Measurements from ENCODE around the gene IL23A. TPM values are rescaled to one million over a fixed set of nuclear protein-coding genes. Genes with fewer than 3 reads are reported as not detected.

The IL23A gene
- total and polyA plus RNA-seq, 2 of the 13 experiments (the other 11 are each of a cell fraction or from before 2014, with no cell fraction given): 0.33 to 0.35 TPM

- TF ChIP-seq TBL1XR1 (IDR thresholded peaks at IDR 0.05; ENCODE audit: borderline replicate concordance, low read length, partially characterized antibody): peak; percentile 52
- no peak for TF ChIP-seq SRSF9 (IDR thresholded peaks at IDR 0.05; ENCODE audit: borderline replicate concordance, insufficient read depth, low read depth, low read length, poor library complexity, severe bottlenecking)
- no peak for TF ChIP-seq GABPA (IDR thresholded peaks at IDR 0.05; ENCODE audit: low read depth, low read length)
- TF ChIP-seq GABPA (CRISPR knock-in tag; IDR thresholded peaks at IDR 0.05; ENCODE audit: low read depth): peak; percentile 82
- TF ChIP-seq ZC3H13 (CRISPR knock-in tag; IDR thresholded peaks at IDR 0.05): 0 out of 2 replicates have a peak, but pooled peaks have one; percentile 47
- TF ChIP-seq PPARG (CRISPR knock-in tag; conservative IDR thresholded peaks at IDR 0.05): peak; percentile 35; the same call in 1 of the 2 replicates
- peak; percentile 89 for TF ChIP-seq ZBED4 (CRISPR knock-in tag; IDR thresholded peaks at IDR 0.05; ENCODE audit: borderline replicate concordance)
- TF ChIP-seq TRIM22 (IDR thresholded peaks at IDR 0.05): no peak
- no peak for TF ChIP-seq SRY (CRISPR knock-in tag; IDR thresholded peaks at IDR 0.05)
- 0 out of 2 replicates have a peak, but pooled peaks have one; percentile 25 for TF ChIP-seq ZNF224 (CRISPR knock-in tag; IDR thresholded peaks at IDR 0.05)
- TF ChIP-seq FOSL1 (CRISPR knock-in tag; IDR thresholded peaks at IDR 0.05; ENCODE audit: borderline replicate concordance): no peak; the same call in 1 of the 2 replicates
- peak; percentile 78 for TF ChIP-seq ZFX (CRISPR knock-in tag; IDR thresholded peaks at IDR 0.05; ENCODE audit: low read depth)
- TF ChIP-seq ZNF549 (CRISPR knock-in tag; IDR thresholded peaks at IDR 0.05): 0 out of 2 replicates have a peak, but pooled peaks have one; percentile 73
- no peak for TF ChIP-seq SNAPC2 (CRISPR knock-in tag; IDR thresholded peaks at IDR 0.05)
- peak; percentile 36; the same call in 1 of the 2 replicates for TF ChIP-seq ZNF34 (CRISPR knock-in tag; IDR thresholded peaks at IDR 0.05; ENCODE audit: borderline replicate concordance)
- TF ChIP-seq NR2F1 (CRISPR knock-in tag; IDR thresholded peaks at IDR 0.05): no peak; a peak in 1 of 4 replicates
- 0 out of 2 replicates have a peak, but pooled peaks have one; percentile 48 for TF ChIP-seq SP2 (CRISPR knock-in tag; IDR thresholded peaks at IDR 0.05)
- TF ChIP-seq ZBTB34 (CRISPR knock-in tag; IDR thresholded peaks at IDR 0.05): no peak
- 0 out of 2 replicates have a peak, but pooled peaks have one; percentile 59 for TF ChIP-seq ZFP36L2 (CRISPR knock-in tag; IDR thresholded peaks at IDR 0.05)
- 0 out of 2 replicates have a peak, but pooled peaks have one; percentile 73 for TF ChIP-seq PBX3 (CRISPR knock-in tag; IDR thresholded peaks at IDR 0.05; ENCODE audit: borderline replicate concordance)
These were observed 22.8 kb upstream of the IL23A start, which contains the start of gene CNPY2 (continued) for GRCh38 chr12:56315622-56316473.

Data from HepG2 (cell line).